NCI-H2081 (cell line): Measurements from ENCODE around the gene ZNF460.
"Not testable (repeated sequence)": the region's sequence is repeated elsewhere in the genome, so short reads cannot be mapped to it uniquely, and the experiment has no call there.

ENCODE experiments used
- DNase-seq, 2 experiments: peaks; one replicate each; lab custom pipeline; 2025; lab: John Stamatoyannopoulos, UW

Gene ZNF460

DNA sequence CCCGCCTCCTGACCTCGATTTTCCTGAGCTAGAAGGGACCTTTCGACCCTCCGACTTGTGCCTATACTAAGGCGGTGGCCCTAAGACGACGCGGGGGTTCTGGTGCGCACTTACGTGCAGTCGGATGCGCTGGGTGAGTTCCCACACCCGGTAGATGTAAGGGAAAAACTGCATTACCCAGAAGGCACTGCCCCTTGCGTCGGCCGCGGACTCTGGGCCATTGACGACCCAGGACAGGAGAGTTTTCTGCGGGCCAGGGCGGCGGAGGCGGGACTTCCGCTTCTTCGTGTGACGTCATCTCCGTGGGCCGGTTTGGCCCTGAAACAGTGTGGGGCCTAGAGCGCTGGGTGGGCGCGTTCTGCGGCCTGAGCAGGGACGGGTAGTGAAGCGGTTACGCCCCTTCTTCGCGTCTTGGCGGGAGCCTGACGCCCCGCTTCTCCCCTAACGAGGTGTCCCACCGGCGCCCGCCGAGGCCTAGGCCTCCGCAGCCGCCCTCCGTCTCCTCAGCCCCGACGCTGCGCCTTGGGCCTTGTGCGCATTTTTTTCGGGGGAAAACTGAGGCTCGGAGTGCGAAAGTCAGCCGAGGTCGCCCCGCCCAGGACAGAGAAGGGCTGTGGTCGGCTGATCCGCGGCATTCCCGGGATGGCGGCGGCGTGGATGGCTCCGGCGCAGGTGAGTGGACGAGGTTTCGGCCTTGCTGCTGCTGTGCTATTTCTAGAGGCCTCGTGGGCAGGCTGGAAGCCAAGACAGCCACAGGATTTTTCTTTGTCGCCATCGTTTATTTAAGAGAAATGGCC is at the start of gene ZNF460:
Gene ZNF460, plus strand, starts transcription at position 321 of the 797 bp plus-strand sequence. Its CDS starts 322 bp downstream, at position 643.
- peak; percentile 92 to 96 for DNase-seq

DNA sequence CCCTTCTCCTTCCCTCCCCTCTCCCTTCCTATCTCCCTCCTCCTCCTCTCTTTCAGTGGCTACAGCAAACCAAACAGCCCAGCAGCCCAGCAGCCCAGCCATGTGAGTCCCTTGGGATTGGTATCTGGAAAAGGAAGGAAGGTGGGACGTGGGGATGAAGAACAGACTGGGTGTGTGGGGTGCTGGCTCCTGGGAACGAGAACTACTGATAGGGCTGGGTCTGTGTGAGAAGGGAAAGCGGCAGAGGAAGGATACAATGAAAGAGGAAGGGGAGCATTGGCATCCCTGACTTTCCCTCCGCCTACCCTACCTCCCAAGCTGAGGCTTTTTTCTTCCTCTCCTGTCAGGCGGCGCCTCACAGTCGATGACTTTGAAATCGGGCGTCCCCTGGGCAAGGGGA is 48.6 kb upstream of the ZNF460 start:
- no peak for DNase-seq

DNA sequence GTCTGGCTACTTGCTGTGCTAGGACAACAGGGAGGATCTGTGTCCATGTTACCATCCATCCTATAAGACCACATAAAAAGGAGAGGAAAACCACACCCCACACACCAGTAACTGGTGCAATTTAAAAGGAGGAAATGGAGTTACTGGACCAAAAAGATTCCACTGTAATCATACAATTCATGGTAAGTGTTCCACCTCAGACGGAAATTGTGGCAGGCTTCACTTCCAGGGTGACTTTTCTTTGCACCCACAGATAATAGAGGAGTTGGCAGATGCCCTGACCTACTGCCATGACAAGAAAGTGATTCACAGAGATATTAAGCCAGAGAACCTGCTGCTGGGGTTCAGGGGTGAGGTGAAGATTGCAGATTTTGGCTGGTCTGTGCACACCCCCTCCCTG is 47.1 kb upstream of the ZNF460 start:
- DNase-seq, result no peak

DNA sequence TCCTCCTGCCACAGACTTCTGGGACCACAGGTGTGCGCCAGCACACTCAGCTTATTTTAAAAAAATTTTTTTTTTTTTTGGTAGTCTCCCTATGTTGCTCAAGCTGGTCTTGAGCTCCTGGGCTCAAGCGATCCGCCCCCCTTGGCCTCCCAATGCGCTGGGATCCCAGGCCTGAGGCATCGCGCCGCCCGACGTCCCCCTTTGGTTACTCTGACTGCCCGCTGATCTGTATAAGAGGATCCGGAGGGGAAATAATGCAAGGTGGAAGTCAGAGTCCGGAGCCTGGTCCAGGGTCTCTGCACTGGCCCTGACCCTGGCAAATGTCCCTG is 40.3 kb upstream of the ZNF460 start:
- no peak for DNase-seq

DNA sequence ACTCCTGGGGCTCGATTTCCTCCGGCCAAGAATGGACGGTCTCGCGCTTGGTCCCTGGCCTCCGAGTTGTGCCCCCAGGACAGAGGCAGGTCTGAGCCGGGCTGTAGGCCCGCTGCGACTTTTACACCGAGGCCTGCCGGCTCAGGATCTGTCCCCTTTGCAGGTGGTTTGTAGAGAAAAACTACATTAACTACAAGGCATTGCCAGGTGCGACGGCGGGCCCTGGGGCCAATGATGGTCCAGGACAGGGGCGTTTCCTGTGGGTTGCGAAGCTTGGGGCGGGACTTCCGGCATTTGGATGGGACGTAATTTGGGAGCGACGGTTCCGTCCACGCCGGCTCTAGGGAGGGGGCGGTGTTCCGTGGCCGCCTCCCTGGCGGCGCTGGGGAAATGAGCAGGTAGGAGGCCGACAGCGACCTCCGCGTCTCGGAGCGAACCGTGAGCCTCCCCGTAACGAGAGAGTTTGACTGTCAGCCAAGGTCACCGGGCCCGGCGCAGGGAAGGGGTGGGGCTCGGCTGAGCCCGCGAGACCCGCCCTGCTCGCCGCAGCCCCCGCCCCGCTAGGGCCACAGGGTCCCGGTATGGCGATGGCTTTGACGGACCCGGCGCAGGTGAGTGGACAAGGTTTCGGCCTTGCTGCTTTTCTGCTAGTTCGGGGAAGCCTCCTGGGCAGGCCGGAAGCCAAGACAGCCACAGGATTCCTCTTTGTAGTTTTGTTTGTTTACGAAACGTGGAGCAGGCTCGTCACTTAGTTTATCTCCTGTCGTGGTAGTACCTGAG is 39.8 kb upstream of the ZNF460 start, which contains the start of gene ZNF805:
Gene ZNF805, plus strand, starts transcription at position 322 of the 780 bp plus-strand sequence. Its CDS starts 260 bp downstream, at position 582.
- DNase-seq, result peak; percentile 91 to 94

DNA sequence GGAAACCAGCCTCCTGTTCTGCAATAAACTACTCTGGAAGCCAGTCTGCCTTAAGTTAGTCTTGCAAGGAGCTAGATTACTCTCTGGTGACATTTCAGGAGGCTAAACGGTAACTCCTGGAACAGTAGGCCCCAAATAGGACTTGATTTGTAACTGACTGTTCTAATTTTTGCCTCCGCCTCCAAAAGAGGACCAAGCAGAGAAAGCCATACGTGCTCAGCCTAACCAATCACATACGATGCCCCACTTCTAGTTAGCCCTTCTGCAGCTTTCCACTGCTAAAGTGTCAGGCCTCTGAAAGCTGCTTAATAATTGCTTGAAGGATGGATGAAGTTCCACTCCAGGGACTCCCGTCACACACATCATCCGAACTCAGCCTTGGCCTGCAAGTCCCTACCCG is 39.1 kb upstream of the ZNF460 start:
- no peak for DNase-seq

DNA sequence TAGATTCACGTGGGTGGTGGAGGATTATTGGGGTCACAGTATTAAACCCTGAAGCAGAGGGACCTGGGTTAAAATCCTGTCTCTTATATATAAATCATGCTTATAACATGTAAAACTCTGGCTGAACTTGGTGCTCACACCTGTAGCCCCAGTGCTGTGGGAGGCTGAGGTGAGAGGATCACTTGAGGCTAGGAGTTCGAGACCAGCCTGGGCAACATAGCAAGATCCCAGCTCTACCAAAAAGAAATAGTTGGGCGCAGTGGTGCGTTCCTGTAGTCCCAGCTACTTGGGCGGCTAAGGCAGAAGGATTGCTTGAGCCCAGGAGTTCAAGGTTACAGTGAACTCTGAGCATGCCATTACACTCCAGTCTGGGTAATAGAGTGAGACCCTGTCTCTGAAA is 37.5 kb upstream of the ZNF460 start:
- DNase-seq, result no peak

DNA sequence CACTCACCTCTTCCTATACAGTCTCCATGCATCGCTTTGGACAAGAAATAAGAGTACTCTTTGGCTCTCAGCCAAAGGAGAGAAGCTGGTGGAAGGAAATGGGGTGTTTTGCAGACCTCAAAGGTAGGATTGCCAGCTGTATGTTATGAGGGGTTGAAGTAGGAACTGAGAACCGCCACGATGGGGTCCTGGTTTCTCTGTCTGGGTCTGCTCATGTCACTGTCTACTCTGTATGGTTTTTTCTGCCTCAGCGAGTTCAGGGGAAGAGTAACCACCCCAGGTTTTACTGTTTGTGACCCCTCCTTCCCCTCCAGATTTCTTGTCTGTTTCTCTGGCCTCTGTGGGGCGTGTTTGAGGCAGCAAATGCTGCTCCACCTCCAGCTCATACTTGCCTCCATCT is 35.8 kb upstream of the ZNF460 start:
- no peak for DNase-seq

DNA sequence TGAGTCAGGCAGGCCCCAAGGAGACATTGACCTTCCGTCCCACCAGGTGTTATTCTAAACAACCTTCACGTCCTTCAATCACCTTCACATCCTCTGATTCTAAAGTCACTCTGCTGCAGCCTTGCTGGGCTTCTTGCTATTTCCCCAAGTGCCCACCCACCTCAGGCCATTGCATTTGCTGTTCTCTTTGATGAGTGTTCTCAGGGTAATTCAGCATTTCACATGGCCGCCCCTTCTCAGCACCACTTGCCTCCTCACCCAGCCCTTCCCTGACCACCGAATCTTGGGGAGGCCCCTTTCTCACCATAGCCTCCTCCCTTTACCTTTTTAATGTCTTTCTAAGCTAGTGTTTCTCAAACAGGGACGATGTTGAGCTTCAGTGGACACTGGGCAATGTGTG is 35.2 kb upstream of the ZNF460 start:
- DNase-seq, result no peak

DNA sequence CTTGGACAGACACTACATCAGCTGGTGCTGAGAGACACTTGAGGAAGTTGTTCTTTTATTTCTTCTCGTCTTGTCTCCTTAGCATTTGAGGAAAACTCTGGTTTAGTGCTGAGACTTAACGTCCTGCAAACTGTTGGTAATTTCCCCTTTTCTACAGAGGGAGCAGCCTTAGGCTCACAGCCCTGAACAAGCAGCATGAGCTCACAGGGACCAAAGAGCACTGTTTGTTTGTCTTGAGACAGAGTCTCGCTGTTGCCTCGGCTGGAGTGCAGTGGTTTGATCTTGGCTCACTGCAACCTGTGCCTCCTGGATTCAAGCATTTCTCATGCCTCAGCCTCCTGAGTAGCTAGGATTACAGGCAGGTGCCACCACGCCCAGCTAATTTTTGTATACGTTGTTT is 34.3 kb upstream of the ZNF460 start:
- DNase-seq, result no peak

DNA sequence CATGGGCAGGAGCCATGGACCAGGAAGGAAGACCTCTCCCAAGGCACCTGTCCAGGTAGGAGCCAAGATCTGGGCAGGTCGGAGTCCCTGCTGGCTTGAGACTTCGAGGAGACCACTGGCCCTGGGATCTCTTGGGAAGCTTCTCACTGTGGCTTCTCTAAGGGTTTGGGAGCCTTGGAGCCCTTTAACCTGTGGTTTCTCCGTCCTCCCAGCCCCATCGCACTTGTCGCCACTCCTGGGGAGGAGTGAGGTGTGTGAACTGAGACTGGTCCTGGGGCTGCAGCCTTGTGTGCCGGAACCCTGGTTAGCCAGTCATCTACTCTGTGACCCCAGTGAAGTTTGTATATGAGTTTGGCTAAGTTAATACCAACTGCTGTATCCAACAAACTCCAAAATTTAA is 31.6 kb upstream of the ZNF460 start:
- DNase-seq, result no peak

DNA sequence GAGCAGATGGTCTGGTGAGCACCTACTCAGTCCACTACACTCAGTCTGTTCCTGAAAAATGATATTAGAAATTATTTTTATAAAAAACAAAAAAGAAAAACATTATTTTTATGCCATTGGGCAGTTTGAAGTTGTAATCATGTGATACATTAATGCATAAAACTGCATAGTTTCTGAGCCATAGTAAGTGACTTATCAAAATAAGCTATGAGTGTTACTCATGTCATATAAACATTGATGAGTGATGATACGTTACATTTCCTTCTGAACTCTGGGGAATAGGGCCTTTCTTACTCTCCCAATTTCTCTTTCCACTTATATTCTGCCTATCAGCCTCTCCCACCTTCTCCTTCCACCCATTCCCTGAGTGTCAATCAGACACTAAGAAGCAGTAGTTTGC is 31.0 kb upstream of the ZNF460 start:
- no peak for DNase-seq

DNA sequence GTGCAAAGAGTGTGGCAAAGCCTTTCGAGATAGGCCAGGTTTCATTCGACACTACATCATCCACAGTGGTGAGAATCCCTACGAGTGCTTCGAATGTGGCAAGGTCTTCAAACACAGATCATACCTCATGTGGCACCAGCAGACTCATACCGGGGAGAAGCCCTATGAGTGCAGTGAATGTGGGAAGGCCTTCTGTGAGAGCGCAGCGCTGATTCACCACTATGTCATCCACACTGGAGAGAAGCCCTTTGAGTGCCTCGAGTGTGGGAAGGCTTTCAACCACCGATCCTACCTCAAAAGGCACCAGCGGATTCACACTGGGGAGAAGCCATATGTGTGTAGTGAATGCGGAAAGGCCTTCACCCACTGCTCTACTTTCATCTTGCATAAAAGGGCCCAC is 26.5 kb upstream of the ZNF460 start:
- DNase-seq, result not testable (repeated sequence)

DNA sequence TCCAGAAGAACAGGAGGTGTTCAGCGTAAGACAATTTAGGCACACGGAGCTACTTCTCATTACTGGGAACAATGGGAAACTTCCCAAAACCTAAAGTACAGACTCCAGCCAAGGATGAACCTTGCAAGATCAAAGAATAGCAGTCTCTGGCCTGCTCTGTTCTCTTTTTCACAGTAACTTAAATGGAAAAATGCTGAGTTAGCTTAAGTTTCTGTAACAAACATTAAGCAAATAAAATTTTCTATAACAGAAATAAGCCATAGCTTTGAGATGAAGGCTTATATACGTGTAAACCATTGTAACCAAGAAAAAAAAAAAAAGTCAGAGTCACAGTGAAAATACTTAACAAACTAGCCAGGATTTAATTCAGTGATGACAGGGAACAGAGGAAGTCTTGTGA is 18.2 kb upstream of the ZNF460 start:
- DNase-seq, result no peak

DNA sequence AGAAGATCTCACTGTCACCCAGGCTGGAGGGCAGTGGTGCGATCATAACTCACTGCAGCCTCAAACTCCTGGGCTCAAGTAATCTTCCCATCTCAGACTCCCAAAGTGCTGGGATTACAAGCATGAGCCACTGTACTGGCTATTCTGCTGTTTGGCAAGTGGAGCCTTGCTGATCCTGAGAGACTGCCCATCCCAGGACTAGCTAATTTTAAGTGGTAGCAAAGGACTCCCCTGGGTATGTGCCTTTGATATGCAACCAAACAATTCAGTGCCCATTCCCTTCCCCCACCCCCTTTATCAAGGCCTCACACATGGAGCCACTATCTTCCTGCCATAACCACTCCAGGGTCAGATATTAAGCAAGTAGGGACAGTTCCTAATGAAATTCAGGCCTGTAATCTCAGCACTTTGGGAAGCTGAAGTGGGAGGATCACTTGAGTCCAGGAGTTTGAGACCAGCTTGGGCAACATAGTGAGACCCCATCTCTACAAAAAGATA is 17.0 kb upstream of the ZNF460 start:
- no peak for DNase-seq

DNA sequence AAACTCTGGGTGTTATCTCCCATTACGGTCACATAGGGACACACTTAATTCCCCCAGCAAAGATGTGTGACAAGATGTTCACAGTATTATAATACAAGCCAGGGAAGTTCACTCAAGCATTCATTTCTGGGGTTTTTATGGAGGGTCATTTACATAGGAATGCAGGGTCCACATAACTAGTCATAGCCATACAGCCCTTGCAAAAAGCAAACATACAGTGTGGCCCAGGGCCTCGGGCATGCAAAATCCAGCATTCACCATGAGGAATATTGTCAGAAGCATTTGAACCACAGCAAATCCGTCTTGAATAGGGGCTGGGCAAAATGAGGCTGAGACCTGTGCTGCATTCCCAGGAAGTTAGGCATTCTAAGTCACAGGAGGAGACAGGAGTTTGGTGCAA is 13.0 kb upstream of the ZNF460 start:
- DNase-seq, result no peak

DNA sequence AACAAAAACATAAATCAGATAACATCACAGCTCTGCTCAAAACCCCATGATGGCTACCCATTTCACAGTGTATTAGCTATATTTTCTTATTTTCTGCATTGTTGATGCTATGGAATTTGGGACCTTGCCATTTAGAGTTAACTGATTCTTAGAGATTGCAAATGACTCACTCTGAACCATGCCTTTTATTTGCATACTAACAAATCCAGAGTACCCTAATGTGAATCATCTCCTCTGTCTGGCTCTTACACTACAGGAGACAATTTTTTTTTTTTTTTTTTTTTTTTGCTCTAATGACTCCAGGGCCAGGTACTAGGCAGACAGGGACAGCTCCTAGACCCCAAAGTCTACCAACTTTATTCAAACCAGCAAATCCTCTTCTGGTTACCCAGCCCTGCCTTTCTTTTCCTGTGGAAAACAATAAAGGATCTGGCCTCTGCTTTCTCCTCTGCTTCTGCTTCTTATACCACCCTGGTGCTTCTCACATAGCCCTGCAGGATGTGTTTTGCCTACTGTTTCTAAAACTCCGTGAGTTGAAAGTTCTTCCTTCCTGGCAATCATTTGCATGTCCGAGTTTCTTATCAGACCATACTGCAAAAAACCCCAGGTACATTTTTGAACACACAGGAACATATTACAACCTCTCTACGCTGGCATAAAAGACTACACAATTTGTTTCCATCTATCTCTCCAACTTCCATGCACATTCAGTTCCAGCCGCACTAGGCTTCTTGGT is 10.6 kb upstream of the ZNF460 start:
- no peak for DNase-seq

DNA sequence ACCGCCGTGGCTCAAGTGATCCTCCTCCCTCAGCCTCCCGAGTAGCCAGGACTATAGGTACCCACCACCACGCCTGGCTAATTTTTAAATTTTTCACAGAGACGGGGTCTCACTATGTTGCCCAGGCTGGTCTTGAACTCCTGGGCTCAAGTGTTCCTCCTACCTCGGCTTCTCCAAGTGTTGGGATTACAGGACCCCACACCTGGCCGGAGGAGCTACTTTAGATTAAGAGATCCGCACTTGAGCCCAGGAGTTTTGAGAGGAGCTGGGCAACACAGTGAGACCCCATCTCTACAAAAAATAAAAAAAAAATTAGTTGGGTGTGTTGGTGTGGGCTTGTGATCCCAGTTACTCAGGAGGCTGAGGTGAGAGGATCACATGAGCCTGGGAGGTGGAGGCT is 9.0 kb upstream of the ZNF460 start:
- DNase-seq, result no peak

DNA sequence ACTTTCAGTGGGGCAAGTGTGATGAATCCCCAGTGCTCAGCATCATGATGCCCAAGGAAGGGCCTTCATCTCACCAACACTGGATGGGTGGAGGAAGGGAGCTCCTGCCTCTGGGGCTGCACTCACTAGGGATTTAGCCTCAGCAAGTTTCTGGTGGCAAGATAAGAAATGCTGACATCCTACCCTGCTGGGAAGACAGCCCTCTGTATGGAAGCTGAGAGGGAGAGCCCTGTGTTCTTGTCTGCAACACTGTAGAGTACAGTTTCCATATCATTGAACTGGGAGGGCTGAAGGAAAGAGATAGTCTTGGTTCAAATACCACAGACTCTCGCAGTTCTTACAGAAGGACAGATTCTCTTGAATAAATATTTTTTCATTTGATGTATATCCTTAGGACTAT is 7.3 kb upstream of the ZNF460 start:
- DNase-seq, result no peak

DNA sequence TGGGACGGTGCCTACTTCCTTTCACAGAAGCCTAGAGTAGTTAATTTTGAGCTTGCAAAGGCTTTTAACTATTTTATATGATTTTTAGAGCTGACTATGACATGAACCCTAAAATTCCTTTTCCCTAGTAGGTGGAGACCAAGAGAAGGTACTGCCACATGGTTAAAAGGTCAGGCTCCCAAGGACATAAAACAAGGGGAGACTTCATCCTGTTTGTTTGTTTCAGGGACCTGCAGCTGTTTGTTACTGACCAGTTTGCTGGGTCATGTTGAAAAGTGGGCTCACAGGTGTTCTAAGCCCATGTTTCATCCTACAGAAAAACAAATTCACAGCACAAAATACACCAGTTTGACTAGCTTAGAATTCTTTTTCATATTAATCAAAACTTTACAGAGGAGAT is 3.9 kb upstream of the ZNF460 start:
- no peak for DNase-seq

DNA sequence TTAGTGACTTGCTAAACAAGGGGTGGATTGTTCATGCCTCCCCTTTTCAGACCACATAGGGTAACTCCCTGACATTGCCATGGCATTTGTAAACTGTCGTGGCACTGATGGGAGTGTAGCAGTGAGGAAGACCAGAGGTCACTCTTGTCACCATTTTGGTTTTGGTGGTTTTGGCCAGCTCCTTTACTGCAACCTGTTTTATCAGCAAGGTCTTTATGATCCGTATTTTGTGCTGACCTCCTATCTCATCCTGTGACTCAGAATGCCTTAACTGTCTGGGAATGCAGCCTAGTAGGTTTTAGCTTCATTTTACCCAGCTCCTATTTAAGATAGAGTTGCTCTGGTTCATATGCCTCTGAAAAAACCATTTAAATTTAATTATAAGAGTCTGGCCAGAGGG is 1.8 kb upstream of the ZNF460 start:
- DNase-seq, result not testable (repeated sequence)

DNA sequence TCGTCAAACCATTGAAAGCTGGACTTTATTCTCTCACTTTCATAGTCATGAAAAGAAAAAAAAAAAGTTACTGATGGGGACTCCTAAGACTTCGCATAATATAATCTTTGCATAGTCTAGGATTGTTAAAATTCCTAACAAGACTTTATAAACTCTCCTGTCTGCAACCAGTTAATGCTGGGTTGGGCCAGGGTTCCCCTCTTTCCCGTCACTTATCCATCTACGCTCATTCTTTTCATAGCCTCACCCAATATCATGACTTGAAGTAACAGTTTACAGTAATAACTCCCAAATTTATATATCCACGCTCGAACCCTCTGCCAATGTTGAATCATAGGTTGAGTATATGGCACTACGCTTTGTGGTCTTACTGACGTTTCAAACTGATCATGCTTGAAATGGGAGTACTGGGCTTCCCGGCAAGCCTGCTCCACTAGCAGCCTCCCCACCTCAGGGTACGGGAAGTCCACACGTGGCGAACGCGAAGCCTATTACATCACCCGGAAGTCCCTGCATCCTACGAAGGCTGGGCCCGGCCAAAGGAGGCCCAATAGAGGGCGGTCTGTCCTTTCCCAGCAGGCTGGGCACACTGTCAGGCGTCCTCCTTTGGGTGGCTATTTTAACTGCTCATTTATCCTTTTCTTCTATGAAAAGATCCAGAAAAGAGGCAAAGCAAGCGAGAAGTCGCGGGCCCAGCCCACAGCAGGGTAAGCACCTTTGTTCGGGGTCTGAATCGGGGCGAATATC is 694 bp upstream of the ZNF460 start:
- peak; percentile 90 to 92 for DNase-seq
